ENCODE measurements around the gene CCDC157.
A peak's percentile ranks its signal among the peaks of the same experiment; 100 is the strongest.

Gene CCDC157

DNA sequence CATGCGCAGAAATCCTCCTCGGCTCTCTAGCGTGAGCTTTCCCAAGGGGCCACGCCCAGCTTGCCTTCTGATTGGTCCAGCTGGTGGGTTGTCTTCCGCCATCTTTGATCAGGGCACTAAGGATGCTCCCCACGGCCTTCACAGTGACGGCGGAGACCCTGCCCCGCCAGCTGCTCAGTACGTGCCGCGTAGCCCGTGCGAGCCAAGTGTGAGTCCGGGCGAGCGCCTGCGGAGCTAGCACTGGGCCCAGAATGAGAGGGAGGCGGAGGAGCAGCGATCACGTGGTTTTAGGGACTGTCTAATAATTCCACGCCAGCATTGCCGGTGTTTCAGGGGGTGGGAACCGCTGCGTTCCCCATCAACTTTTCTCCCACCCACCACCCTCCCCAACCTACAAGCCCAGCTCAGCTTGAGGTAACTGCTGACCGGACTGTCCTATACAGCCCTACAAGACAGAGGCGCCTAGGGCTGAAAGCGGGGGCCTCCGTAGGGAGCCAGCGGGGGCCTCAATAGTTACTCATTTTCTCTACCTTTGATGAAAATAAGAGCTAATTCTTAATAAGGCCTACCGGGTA lies 67.2 kb downstream of the CCDC157 start:
- in situ Hi-C loops (cut with HindIII; ENCODE audit: low sequenced_read_pairs) = no loop called here
- peak overlapping the region; percentile 43 for H3K4me3 ChIP-seq (ENCODE audit: low read depth, low read length)
- DNase-seq (ENCODE audit: low read depth) = peak; percentile 99
- TF ChIP-seq, protein P1, sequence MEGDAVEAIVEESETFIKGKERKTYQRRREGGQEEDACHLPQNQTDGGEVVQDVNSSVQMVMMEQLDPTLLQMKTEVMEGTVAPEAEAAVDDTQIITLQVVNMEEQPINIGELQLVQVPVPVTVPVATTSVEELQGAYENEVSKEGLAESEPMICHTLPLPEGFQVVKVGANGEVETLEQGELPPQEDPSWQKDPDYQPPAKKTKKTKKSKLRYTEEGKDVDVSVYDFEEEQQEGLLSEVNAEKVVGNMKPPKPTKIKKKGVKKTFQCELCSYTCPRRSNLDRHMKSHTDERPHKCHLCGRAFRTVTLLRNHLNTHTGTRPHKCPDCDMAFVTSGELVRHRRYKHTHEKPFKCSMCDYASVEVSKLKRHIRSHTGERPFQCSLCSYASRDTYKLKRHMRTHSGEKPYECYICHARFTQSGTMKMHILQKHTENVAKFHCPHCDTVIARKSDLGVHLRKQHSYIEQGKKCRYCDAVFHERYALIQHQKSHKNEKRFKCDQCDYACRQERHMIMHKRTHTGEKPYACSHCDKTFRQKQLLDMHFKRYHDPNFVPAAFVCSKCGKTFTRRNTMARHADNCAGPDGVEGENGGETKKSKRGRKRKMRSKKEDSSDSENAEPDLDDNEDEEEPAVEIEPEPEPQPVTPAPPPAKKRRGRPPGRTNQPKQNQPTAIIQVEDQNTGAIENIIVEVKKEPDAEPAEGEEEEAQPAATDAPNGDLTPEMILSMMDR (IDR thresholded peaks at IDR 0.05; ENCODE audit: low read depth, low read length, missing control alignments) = no peak

DNA sequence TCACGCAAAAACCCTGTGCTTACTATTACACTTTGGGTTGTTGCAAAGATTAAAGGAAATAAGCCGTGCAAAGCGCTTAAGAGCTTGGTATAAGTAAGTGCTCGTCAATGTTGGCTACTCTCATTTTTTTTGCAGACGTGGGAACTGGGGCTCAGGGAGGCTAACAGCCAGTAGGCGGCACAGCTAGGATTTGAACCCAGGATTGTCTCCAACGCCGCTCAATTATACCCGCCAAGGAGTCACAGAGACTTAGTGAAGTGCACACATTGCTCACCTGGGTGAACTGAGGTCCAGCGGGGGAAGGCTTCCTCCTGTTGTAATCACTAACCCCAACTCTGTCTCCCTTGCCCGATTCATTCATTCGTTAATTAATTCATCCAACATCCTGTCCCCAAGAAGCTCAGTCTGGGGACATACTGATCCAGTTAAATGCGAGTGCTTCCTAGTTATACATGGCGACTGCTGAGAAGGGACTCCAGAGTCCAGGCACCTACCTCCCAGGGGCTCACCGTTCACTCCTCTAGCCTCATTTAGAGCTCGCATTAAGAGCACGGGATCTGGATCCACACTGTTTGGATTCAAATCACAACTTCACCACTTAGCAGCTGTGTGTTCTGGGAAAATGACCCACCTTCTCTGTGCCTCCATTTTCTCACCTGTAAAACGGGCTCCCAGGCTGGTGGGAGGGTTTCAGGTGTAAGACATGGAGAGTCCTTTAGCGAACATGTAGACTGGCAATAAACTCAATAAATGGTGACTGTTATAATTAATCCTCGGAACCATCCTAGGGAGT lies 67.9 kb downstream of the CCDC157 start:
- TF ChIP-seq, protein P1 (IDR thresholded peaks at IDR 0.05; ENCODE audit: low read depth, low read length, missing control alignments) = no peak
- in situ Hi-C loops (cut with HindIII; ENCODE audit: low sequenced_read_pairs) = no loop called here
- H3K4me3 ChIP-seq (ENCODE audit: low read depth, low read length) = peak overlapping the region; percentile 58
- DNase-seq (ENCODE audit: low read depth) = no peak

DNA sequence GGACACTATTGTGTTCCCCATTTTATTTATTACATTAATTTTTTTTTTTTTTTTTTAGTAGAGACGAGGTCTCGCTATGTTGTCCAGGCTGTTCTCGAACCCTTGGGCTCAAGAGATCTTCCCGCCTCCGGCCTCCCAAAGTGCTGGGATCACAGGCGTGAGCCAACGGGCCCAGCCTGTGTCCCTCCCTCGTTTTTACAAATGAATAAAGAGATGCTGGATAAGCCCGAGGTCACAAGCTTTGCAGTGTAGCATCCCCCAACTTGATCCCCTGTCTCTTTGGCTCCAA lies 68.5 kb downstream of the CCDC157 start:
- DNase-seq (ENCODE audit: low read depth) = no peak
- peak overlapping the region; percentile 58 for H3K4me3 ChIP-seq (ENCODE audit: low read depth, low read length)
- in situ Hi-C loops (cut with HindIII; ENCODE audit: low sequenced_read_pairs) = no loop called here
- TF ChIP-seq, protein P1 (IDR thresholded peaks at IDR 0.05; ENCODE audit: low read depth, low read length, missing control alignments) = no peak

DNA sequence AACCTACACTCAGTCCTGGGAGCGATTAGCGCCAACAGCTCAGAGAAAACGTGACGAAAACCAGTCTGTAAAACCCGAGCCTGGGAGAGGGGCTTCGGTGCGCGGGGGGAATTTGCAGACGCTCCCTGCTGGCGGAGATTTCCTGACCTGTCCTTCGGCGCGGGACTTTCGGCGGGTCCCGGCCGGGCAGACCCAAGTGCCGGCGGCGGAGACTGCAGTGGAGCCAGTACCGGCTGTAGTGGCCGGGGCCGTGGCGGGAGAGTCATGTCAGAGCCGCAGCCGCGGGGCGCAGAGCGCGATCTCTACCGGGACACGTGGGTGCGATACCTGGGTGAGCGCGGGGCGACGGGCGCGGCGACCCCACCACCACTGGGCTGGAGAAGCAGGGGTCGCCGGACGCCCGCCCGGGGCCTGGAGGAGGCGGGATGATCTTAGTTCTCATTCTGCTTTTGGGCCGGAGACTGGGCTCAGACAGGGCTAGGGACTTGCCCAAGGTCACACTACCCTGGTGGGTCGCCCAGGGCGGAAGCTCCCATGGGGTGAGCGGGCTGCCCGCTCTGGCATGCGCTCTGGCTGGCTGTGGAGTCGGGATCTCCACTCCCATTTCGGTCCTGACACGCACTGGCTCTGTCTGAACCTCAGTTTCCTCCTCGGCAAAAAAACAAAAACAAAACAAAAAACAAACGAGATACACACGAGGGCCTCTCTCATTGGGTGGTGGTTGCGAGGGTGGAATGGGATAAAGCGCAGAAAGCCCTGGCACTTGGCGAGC lies 69.0 kb downstream of the CCDC157 start, which contains the start of gene MTFP1:
Gene MTFP1 (plus strand): TSS at position 153 of the 772 bp plus-strand sequence. CDS start 112 bp downstream, at position 265.
- no peak for DNase-seq (ENCODE audit: low read depth)
- TF ChIP-seq, protein P1 (IDR thresholded peaks at IDR 0.05; ENCODE audit: low read depth, low read length, missing control alignments) = peak; percentile 5
- peak within 1 kb of the TSS; percentile 58 for H3K4me3 ChIP-seq (ENCODE audit: low read depth, low read length)
- in situ Hi-C loops (cut with HindIII; ENCODE audit: low sequenced_read_pairs) = no loop called here

Measured in astrocyte of the cerebellum (primary cell).